Activated CD8-positive, alpha-beta T cell treated with anti-CD3 and anti-CD28 coated beads, Interleukin-2, amount 10 ng/mL, durations not matched to agents 7 days and 5 days (primary cell): ENCODE measurements around the gene B3GNT7. TPM values are rescaled to one million over a fixed set of nuclear protein-coding genes. Genes with fewer than 3 reads are reported as not detected.

Experiments
- ATAC-seq: fragments of 150-1000 bp; cut with Tn5 transposase; one replicate; pipeline ENCODE4 v1.10.0; 2021; ENCODE audit warnings: moderate library complexity
- CTCF ChIA-PET: fragments of 350-600 bp; sonication (Branson Sonifier 250); formaldehyde crosslinking; loops from one replicate; lab custom pipeline; 2021; ENCODE audit warnings: antibody characterized with exemption; lab: Charles Lee
- POLR2A ChIA-PET: fragments of 350-600 bp; sonication (Branson Sonifier 250); formaldehyde crosslinking; loops from one replicate; lab custom pipeline; 2021; ENCODE audit warnings: antibody characterized with exemption; lab: Charles Lee
- DNase-seq: peaks from one replicate; pipeline ENCODE4 v3.0.0-alpha.2; 2020
- H3K27ac Mint-ChIP-seq: one replicate; pipeline ENCODE4 v1.8.0; 2021; ENCODE audit warnings: mild to moderate bottlenecking, mixed read lengths
- H3K27me3 Mint-ChIP-seq: one replicate; pipeline ENCODE4 v1.8.0; 2021; ENCODE audit warnings: low read depth, mixed read lengths
- H3K36me3 Mint-ChIP-seq: one replicate; pipeline ENCODE4 v1.8.0; 2021; ENCODE audit warnings: low read depth, mixed read lengths
- H3K4me1 Mint-ChIP-seq: one replicate; pipeline ENCODE4 v1.8.0; 2021; ENCODE audit warnings: low read depth, mixed read lengths
- H3K4me3 Mint-ChIP-seq: one replicate; pipeline ENCODE4 v1.8.0; 2021; ENCODE audit warnings: mild to moderate bottlenecking, mixed read lengths
- H3K9me3 Mint-ChIP-seq: one replicate; pipeline ENCODE4 v1.8.0; 2022; ENCODE audit warnings: mixed read lengths; ENCODE audit not compliant: insufficient read depth
- microRNA-seq: library from miRNA; unstranded; fragments of <30 nt; microRNA quantifications from one replicate; pipeline ENCODE4 v1.2.0, GENCODE V29; 2022
- total RNA-seq, 2 experiments: library from RNA; stranded (reverse); gene quantifications; one replicate each; pipeline ENCODE4 v1.2.3, GENCODE V29; 2021

B3GNT7 gene
- total RNA-seq, 2 experiments from 2014 or later: 0.26 to 0.34 TPM

- ChIA-PET CTCF (interaction anchor here (0.9 to 4.3 kb wide), 9 partner anchors 8 to 348 kb away, joined by 3 to 48 read pairs (median 22); partner anchors contain the start of gene NCL), POLR2A (interaction anchor here (0.6 to 2.1 kb wide), 3 partner anchors 13 to 161 kb away, joined by 3 to 10 read pairs (median 3); partner anchors contain the start of gene NCL)
- no peak for ATAC-seq
- peaks cover 5% of the 10 kb centered on the region for H3K4me1 Mint-ChIP-seq
- H3K27me3 Mint-ChIP-seq: no peaks in the 10 kb centered on the region
- no peaks in the 10 kb centered on the region for H3K9me3 Mint-ChIP-seq
- no peak for DNase-seq
- no peak overlapping the region for H3K27ac Mint-ChIP-seq
- H3K36me3 Mint-ChIP-seq: peaks cover 36% of the 10 kb centered on the region
- H3K4me3 Mint-ChIP-seq: no peak overlapping the region
Measured at GRCh38 chr2:231450548-231450989, 55.1 kb downstream of the B3GNT7 start.

Small RNA genes lying within 50 kb of the gene (microRNA-seq; reads per million reads assigned to microRNA genes)
- not detected for gene MIR4777

Other genes with a start within 250 kb of the B3GNT7 start
- gene ARMC9, start 197.1 kb upstream of the B3GNT7 start, total RNA-seq: under 1 TPM; 0.65 to 0.92 TPM
- gene NCL, start 68.8 kb downstream of the B3GNT7 start, total RNA-seq: 100 to 1,000 TPM; 665 to 686 TPM
- gene NMUR1, start 134.7 kb downstream of the B3GNT7 start, total RNA-seq: under 1 TPM; 0.95 to 0.99 TPM
- not detected for gene TEX44, start 197.2 kb downstream of the B3GNT7 start, total RNA-seq